Measurements from ENCODE around the gene PTEN. TPM values are rescaled to one million over a fixed set of nuclear protein-coding genes. Genes with fewer than 3 reads are reported as not detected.

The PTEN gene
- total RNA-seq, 1 donor from 2014 or later, result 116 TPM

DNA sequence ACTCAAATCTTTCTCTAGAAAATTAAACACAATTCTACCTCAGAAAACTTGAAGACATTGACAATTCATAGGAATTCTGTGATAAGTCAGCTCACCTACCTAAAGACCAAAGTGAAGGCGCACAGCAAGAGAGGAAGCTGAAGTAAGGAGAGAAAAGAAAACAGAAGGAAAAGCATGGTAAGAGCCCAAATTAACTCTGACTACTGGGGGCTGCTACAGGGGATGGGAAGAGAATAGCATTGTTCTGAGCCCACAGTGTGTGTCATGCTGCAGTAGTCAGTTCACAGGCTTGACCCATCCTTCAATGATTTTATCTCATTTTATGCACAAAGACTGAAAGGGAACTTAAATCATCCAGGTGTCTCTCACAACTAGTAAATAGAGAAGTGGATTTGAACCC is 111.3 kb downstream of the PTEN start:
- no peak for DNase-seq (ENCODE audit: low read depth)

DNA sequence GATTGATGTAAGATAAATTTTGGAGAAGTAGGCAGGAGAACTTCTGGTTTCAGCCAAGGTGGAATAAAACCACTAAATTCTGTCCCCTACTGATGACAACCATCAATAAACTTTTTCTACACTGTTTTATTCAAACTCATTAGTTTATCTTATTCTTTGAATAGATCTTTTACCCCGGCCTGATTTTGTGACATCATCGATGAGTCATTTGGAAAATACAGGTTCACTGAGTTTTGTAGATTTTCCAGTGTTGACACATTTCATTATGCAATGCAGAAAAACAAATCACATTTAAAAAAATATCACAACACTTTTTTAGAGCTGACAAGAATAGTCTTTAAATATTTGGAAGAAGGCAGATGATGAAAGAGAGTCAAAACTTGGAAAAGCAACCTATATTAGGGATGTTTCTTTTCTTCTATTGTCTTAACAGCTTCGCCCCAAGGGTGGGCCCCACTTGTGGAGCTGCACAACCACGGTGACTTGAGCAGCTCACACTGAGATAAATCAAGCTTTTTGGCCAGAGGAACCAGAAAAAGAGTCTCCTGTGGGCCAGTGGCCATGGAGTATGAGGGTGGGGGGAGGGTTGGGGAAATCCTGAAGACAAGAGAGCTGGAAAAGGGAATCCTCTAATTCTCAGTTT is 112.8 kb downstream of the PTEN start:
- peak; percentile 36 for DNase-seq (ENCODE audit: low read depth)

DNA sequence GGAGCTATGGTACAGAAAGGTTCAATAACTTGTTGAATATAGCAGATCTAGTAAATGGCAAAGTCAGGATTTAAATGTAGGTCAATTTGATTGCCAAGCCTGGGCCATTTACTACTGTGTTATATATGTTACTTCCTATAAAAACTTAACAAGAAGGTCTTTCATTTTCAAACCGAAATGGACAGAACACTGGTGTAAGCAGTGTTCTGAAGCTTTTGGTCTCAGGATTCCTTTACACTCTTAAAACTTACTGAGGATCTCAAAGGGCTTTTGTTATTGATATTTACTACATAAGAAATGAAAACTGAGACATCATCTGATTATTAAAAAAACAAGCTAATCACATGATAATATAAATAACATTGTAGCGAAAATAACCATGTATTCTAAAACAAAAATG is 114.7 kb downstream of the PTEN start:
- DNase-seq (ENCODE audit: low read depth), result no peak

DNA sequence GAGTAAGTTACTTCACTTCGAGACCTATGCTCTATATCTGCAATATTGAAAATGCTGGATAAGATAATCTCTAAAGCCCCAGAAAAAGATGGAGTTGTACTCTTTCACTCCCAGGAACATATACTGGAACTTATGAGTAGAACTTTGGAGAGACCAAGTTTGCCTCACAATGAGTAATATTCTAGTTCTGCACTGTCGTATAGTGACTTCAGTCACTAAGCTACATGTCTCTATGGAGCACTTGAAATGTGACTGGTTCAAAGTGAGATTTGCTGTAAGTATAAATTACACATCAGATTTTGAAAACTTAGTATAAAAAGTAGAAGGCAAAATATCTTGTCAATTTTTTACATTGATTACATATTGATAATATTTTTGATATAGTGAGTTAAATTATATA is 116.4 kb downstream of the PTEN start:
- no peak for DNase-seq (ENCODE audit: low read depth)

GRCh38 chr10:87983716-87984115 is 120.3 kb downstream of the PTEN start:
- DNase-seq (ENCODE audit: low read depth), result no peak

GRCh38 chr10:87987206-87987605 is 123.8 kb downstream of the PTEN start:
- no peak for DNase-seq (ENCODE audit: low read depth)

GRCh38 chr10:87991946-87992345 is 128.5 kb downstream of the PTEN start:
- DNase-seq (ENCODE audit: low read depth), result peak; percentile 47

DNA sequence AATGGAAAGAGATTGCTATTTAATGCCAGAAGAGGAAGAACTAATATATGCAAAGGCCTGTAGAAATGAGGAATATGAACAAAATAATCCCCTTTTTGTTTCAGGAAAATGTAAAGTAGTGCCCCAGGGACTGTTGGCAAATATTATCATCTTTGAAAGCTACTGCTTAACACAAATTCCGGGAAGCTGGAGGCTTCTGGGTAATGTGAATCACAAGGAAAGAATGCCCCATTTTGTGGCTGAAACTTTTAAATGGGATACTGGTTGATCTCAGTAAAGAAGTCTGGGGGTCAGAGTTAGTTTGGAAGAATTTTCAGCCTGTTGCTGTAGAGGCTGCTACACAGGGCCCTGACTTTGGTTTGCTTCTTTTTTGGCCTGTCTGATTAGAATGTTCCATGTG is 141.0 kb downstream of the PTEN start:
- DNase-seq (ENCODE audit: low read depth), result peak; percentile 40

DNA sequence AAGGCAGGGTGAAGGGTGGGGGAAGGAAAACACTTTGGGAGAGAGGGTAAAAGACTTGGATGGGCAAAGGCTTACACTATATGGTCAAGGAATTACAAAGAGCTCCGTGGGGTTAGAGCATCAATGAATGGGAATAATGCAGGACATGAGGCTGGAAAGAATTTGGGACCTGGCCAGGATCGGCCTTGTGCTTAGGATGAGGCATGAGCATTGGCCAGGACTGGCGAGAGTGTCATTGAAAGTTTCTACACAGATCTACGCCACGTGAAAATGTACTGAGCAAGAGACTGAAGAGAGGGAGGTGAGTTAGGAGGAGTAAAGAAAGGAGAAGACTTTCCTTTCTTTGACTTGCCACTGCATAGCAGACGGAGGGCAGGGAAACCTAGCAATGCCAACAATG is 142.8 kb downstream of the PTEN start:
- no peak for DNase-seq (ENCODE audit: low read depth)

DNA sequence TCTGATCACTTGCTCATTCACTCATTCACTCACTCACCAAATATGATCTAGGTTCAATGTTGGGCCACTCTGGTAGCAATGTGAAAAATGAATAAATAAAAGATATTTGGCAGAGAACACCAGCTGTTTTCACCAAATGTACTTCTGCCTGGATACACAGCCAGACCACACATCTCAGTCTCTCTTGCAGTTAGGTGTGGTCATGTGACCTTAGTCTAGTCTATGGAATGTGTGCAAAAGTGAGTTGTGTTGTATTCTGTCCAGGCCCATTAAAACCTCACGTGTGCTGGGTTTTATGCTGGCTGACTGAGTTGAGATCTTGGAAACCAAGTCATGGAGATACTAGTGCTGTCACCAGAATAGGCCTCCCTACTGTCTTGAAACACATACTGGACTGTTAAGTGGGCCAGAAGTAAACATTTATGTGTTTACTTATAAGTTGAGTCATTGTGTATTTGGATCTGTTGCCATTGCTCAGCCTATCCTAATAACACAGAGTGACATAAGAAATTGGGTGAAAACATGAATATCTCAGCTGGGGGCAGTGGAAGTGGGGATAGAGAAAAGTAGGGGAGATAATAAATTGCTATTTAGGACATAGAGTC is 145.5 kb downstream of the PTEN start:
- no peak for DNase-seq (ENCODE audit: low read depth)

DNA sequence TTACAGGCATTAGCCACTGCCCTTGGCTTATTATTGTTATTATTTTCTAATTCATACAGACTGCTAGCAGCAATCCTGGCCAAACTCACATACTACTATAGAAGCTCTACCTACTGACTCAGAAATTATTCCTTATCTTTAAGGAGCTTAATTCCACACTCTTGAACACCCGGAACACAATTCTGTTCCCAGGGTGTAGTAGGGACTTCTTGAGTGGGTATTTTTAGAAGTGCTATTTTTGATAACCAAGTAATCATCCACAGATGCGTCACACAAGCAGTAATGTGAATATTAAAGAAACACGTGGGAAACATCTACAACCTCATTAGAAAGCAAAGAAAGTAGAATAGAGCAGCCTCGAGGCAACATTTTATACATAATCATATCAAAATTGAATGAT is 149.2 kb downstream of the PTEN start:
- no peak for DNase-seq (ENCODE audit: low read depth)

DNA sequence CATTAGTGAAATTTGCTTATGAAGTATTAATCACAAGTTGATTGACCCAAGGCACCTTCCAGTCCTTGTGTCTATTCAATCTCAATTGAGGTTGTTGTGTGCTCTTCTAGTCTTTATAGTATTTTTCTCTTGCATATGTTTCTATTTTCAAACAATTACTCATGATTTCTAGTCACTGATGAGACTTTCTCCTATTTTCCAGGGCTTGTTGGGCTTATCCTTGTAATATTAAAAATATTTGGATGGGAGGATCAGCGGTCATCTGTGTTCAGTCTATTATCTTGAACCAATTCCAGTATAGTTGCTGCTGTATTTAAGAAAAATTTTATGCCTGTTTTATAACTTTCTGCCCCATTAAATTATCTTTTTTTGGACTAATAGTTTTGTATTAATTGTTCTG is 154.4 kb downstream of the PTEN start:
- DNase-seq (ENCODE audit: low read depth), result no peak

DNA sequence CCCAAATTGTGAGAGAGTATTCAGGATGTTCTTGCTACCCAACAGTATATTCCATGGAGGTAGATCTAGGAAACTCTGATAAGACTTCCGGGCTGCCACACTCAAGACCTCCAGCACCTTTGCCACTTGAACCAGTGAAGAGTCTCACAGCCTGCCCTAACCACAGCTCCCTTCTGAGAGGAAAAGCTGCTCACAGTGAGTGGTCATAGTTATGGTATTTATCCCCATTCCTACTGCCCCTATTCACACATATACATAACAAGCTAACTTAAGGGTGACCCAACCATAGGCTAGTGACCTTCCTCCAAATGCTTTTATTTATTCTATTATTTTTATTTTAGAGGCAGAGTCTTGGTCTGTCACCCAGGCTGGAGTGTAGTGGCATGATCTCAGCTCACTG is 156.3 kb downstream of the PTEN start:
- DNase-seq (ENCODE audit: low read depth), result no peak

Other genes starting within 250 kb of the PTEN start
- 57.7 and 67.0 TPM in 2 replicates for gene PAPSS2, start 203.7 kb upstream of the PTEN start, total RNA-seq
- gene ATAD1, start 45.4 kb upstream of the PTEN start, total RNA-seq, result 90.3 and 99.5 TPM in 2 replicates
- 1.1 TPM in 1 of 2 replicates, not detected in the other for gene KLLN, start 92 bp upstream of the PTEN start, total RNA-seq

Data from renal cortical epithelial cell (primary cell).